Ramos (cell line): ENCODE results near the gene ZBTB12.
"Not testable (repeated sequence)": the region's sequence is repeated elsewhere in the genome, so short reads cannot be mapped to it uniquely, and the experiment has no call there.

ENCODE experiments used
- in situ Hi-C: fragments of 300-500 bp; cut with MboI; formaldehyde crosslinking; loops from one replicate; pipeline ENCODE4 v1.14.3; 2022; ENCODE audit warnings: low sequenced_read_pairs; ENCODE audit not compliant: unreplicated experiment

The ZBTB12 gene

DNA sequence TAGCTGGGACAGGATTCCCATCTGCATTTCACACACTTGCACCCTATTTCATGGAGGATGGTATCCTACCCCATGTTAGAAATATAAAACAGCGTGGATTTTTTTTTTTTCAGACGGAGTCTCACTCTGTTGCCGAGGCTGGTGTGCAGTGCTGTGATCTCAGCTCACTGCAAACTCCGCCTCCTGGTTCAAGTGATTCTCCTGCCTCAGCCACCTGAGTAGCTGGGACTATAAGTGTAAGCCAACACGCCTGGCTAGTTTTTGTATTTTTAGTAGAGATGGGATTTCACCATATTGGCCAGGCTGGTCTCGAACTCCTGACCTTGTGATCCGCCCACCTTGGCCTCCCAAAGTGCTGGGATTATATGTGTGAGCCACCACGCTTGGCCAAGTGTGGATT lies 44.1 kb downstream of the ZBTB12 start:
- in situ Hi-C loops: not testable (repeated sequence)

DNA sequence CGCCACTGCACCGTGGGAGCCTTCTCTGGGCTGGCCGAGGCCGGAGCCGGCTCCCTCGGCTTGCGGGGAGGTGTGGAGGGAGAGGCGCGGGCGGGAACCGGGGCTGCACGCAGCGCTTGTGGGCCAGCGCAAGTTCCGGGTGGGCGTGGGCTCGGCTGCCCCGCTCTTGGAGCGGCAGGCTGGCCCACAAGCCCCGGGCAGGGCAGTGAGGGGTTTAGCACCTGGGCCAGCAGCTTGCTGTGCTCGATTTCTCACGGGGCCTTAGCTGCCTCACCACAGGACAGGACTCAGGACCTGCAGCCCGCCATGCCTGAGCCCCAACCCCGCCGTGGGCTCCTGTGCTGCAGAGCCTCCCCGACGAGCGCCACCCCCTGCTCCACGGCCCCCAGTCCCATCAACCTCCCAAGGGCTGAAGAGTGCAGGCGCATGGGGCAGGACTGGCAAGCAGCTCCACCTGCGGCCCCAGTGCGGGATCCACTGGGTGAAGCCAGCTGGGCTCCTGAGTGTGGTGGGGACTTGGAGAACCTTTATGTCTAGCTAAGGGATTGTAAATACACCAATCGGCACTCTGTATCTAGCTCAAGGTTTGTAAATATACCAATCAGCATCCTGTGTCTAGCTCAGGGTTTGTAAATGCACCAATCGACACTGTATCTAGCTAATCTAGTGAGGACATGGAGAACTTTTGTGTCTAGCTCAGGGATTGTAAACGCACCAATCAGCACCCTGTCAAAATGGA lies 49.7 kb downstream of the ZBTB12 start:
- in situ Hi-C loops: not testable (repeated sequence)

DNA sequence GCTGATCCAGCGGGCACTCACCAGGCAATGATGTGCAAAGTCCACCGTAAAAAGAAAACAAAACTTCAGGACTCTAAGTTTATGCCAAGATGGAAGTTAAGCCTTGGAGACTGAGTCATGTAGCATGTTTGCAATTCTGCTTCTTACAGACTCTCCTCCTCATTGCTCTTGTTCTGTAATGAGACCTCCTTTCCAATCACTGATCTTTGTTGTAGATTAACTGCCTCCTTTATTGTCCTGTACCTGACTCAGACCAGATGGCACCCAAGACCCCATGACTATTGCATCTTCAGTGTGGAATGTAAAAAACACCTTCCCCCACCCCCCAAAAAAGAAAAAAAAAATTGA lies 50.4 kb downstream of the ZBTB12 start:
- in situ Hi-C loops: no loop called here

GRCh38 chr6:31850765-31851484 lies 51.0 kb downstream of the ZBTB12 start:
- in situ Hi-C loops: no loop called here
